HG03159 (cell line): Measurements from ENCODE around the gene SPEM1.

Experiments used
- ATAC-seq: cut with Tn5 transposase; IDR thresholded peaks from one replicate; pipeline ENCODE4 v1.9.1; 2021; ENCODE audit warnings: mild to moderate bottlenecking, moderate library complexity; ENCODE audit not compliant: unreplicated experiment

The SPEM1 gene

GRCh38 chr17:7419819-7420610 lies at the start of gene SPEM1:
TSS of gene SPEM1 (plus strand) at chr17:7420324. CDS start at chr17:7420385, 61 bp downstream.
- no peak for ATAC-seq

DNA sequence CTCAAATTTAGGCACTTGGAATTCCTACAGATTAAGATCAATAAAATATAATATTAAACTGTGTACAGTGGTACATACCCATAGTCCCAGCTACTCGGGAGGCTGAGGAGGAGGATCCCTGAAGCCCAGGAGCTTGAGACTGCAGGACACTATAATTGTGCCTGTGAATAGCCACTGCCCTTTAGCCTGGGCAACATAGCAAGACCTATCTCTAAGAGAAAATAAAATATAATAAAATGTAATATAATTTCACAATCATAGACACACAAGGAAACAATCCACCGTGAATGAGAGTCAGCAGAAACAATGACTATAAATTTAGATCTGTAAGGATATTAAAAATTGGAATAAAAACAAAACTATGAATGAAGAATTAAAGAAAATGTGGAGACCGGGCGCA lies 49.3 kb upstream of the SPEM1 start:
- no peak for ATAC-seq

DNA sequence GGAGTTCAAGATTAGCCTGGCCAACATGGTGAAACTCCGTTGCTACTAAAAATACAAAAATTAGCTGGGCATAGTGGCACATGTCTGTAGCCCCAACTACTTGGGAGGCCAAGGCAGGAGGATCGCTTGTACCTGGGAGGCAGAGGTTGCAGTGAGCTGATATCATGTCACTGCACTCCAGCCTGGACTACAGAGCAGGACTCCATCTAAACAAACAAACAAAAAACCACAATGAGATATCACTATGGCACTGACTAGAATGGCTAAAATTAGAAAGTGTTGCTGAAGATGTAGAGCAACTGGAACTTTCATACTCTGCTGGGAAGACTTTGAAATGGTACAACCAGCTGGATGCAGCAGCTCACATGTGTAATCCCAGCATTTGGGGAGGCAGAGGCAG lies 45.8 kb upstream of the SPEM1 start:
- no peak for ATAC-seq

GRCh38 chr17:7379134-7379533 lies 41.0 kb upstream of the SPEM1 start:
- no peak for ATAC-seq

DNA sequence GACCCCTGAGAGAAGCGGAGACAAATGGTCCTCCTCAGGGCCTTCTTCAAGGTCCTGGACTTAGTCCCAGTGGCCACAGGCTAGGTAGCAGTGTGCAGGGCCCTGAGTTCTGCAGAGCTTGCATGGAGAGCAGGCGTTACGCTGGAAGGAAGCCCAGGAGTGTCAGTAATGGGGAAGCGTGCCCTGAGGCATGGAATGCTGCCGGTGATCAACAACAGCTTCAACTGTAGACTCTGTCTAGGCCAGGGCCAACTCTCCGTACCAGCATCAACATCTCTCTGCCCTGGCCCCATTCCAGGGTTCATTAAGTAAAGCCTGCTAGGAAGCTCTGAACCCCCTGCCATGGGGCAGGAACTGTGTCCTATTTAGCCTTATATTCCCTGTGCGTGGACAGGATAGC lies 39.8 kb upstream of the SPEM1 start:
- ATAC-seq, result no peak

GRCh38 chr17:7380855-7381683 lies 39.1 kb upstream of the SPEM1 start, which contains the start of gene TNK1:
TSS of gene TNK1 (plus strand) at chr17:7381089. CDS start at chr17:7382927, 1,838 bp downstream.
- ATAC-seq, result no peak

DNA sequence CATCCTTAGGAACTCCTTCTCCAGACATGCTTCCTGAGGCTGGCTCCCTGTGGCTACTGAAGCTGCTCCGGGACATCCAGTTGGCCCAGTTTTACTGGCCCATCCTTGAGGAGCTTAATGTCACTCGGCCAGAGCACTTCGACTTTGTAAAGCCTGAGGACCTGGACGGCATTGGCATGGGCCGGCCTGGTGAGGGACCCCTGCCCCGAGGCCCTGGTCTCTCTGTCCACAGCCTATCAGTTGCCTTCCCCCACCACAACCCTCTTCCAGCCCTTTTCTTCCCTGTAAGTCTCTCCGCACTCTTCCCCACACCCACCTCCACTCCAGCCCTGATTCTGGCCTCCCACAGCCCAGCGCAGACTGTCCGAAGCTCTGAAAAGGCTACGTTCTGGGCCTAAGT lies 37.2 kb upstream of the SPEM1 start:
- ATAC-seq, result no peak

DNA sequence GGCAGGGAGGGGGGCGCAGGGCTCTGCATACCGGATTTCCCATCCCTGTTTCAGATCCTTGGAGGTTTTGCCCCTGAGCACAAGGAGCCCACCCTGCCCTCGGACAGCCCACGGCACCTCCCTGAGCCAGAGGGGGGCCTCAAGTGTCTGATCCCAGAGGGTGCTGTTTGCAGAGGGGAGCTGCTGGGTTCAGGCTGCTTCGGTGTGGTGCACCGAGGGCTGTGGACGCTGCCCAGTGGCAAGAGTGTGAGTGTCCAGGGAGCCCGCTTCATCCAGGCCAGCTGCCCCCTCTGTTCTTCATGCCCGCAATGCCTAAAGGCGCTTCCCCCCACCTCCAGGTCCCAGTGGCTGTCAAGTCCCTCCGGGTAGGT lies 36.8 kb upstream of the SPEM1 start:
- no peak for ATAC-seq

DNA sequence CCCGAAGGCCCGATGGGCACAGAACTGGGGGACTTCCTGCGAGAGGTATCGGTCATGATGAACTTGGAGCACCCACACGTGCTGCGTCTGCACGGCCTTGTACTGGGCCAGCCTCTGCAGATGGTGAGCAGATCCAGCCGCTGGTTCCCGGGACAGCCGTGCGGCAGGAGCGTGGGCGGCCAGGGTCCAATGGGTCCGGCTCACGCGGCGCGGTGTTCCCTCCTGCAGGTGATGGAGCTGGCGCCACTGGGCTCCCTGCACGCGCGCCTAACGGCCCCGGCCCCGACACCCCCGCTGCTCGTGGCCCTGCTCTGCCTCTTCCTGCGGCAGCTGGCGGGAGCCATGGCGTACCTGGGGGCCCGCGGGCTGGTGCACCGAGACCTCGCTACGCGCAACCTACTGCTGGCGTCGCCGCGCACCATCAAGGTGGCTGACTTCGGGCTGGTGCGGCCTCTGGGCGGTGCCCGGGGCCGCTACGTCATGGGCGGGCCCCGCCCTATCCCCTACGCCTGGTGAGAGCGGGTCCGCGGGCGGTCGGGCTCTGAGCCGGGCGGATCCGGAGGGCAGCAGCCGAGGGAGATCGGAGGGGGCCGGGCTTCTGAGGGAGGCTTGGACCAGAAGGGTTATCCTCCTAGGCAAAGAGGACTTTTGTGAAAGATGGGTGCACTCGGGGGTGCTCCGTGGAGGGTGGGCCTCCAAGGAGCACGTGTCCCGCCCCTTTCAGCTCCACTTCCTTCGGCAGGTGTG lies 36.2 kb upstream of the SPEM1 start:
- ATAC-seq, result peak; percentile 50

DNA sequence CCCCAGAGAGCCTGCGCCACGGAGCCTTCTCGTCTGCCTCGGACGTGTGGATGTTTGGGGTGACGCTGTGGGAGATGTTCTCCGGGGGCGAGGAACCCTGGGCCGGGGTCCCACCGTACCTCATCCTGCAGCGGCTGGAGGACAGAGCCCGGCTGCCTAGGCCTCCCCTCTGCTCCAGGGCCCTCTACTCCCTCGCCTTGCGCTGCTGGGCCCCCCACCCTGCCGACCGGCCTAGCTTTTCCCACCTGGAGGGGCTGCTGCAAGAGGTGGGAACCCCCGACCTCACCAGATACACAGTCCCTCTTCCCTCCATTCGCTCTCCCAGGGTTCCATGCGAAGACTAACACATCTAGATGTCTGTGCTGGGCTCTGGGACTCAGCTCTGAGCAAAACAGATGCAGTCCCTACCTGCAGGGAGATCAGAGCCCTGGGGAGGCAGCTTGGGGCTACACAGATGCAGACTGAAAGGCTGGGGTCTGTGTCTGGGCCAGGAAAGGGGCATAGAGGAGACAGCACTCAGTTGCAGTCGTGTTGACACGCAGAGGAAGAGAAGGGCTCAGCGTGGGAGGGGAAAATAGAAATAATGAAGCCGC lies 35.5 kb upstream of the SPEM1 start:
- no peak for ATAC-seq

DNA sequence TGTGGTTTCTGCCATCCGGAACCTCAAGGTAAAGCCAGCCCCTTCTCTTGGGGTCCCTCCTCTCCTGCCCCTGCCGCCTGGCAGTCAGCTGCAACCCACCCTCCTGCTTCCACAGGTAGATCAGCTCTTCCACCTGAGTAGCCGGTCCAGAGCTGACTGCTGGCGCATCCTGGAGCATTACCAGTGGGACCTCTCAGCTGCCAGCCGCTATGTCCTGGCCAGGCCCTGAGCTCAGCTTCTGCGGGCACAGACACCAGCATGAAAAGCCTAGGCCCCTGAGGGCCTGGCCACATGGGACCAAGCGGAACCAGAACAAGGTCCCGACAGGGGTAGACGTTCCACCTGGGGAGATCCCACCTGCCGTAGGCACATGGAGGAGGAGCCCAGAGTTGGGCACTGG lies 31.3 kb upstream of the SPEM1 start:
- no peak for ATAC-seq

DNA sequence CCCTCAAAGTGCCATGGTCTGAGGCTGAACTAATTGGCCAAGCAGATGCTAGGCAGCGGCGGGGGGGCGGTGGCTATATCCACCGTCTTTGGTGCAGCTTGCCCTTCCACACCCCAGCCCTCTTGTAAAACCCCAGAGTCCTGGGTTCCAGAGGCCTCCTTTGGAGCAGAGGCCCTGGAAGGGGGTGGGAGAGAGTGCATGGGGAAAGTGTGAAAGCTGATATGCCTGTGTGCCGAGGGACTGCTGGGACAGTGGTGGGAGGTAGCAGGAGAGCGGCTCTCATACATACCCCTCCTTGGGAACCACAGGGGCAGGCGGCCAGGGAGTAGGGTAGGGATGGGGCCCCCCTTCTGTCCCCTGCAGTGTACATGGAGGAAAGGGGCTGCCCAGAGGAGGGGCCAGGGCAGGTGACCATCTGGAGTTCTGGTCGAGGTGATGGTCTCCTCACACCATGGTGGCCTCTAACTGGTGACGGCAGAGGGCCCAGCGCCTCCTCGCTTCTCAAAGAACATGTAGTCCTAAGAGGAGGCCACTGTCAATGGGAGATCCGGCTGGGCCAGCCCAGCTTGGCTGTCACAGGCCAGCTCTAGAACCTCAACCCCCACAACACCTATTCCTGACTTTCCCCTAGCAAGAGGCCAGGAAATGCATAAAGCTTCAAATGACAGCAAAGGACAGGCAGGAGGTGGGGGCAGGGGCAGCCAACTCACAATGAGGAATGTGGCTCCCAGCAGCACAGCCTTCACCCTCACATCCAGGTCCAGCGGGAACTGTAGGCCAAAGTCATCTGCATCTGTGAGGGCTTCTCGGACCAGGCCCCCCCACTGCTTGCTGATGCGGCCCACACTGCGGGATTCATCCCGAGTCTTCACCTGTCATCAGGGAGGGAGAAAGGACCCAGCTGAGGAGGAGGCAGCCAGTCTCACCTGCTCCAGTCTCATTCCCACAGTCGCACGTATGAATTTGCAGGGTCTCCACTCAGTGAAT lies 29.9 kb upstream of the SPEM1 start:
- ATAC-seq, result no peak

GRCh38 chr17:7391307-7391706 lies 28.8 kb upstream of the SPEM1 start:
- ATAC-seq, result no peak

DNA sequence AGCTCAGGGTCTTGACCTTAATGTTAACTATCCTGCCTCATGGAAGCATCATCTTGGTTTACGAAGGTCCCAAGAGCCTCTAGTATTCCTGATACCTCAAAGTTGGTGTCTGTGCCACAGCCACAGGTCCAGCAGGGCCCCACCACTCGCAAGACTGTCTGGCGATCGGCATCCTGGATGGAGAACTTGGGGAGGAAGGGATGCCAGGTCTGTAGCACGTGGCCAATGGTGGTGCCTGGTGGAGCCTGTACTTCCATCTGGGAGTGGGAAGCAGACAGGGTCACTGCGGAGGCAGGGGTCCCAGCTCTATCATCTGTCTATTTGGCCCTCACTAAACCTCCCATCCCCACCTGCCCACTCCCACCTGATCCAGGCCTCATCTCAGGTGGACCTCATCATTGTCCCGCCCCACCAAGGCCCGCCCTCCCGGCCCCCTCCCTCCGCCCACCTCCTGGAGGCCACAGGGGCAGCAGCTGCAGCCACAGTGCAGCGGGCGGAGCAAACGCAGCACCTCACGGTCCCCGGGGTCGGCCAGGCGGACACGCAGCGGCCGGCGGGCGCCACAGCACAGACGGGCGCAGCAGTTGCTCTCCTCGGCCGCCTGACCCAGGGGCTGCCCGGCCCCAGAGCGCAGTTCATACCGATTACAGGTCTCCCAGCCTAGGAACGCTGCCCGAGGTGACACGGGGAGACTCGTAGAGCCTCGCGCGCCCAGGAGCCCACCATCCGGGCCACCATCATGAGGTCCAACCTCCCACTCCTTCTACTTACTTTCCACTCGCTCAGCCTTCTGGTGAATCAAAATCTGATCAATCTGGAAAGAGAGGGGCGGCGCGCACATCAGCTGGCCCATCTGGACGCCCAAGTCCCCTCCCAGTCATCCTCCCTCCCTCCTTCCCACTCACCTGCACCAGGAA lies 27.2 kb upstream of the SPEM1 start:
- no peak for ATAC-seq

DNA sequence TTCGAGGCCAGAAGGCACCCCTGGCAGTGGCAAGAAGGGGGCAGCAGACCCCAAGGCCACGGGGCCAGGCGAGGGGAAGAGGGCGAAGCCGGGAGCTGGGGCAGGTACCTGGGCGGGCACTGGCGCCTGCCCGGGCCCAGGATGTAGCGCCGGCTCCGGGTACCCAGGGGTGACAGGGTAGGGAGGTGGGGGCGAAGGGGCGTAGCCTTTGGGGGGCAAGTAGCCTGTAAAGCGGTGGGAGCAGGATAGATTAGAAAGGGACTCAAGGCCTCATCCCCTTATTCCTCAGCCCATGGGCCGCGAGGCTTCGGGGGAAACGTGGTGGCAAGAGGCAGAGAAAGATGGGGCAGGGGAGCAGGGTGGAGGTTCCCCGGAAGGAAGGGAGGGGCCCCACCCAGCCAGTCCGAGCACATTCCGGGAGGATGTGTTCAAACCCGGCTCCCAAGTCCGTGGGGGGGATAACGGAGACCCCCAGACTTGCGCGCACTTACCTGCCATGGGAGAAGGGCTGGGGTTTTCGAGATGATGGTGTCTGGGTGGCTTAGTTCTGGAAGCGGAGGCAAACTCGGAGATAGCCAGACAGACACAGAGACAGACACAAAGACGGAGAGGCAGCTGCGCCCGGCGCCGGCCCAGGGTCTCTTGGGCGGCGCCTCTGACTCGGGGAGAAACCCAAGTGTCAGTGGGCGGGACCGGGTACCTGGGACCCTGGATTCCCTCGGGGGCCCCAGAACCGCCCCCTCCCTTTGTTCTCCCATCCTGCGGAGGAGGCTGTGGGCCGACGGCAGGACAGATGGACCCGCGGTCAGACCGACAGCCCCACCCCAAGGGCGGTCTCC lies 26.3 kb upstream of the SPEM1 start:
- ATAC-seq, result peak; percentile 36

GRCh38 chr17:7394452-7395191 lies 25.5 kb upstream of the SPEM1 start, which contains the start of gene PLSCR3:
TSS of gene PLSCR3 (minus strand) at chr17:7394525. CDS start at chr17:7394110, 415 bp downstream.
- ATAC-seq, result peak; percentile 69

DNA sequence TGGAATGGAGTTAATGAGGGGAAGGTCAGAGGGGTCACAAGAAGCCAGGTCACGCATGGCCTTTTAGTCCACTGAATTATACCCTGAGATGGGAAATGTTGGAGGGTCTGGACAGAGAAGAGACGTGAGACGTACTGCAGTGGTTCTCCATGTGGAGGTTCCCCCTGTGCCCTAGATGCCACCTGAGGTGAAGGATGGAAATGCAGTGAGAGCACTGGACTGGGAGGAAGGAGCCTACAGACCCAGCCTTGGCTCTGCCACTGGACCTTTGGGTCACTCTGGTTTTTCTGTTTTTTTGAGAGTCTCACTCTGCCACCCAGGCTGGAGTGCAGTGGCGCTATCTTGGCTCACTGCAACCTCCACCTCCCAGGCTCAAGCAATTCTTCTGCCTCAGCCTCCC lies 24.0 kb upstream of the SPEM1 start:
- no peak for ATAC-seq
